Measurements from ENCODE around the gene FCSK. TPM values are rescaled to one million over a fixed set of nuclear protein-coding genes. Genes with fewer than 3 reads are reported as not detected.
A peak's percentile ranks its signal among the peaks of the same experiment; 100 is the strongest.

FCSK gene
- total RNA-seq, 3 donors from 2014 or later = 30.1 to 47.4 (median 33.0) TPM

- no peaks in the 10 kb centered on the region for H3K36me3 ChIP-seq (ENCODE audit: low read depth)
These were observed 8.8 kb downstream of the FCSK start for GRCh38 chr16:70463235-70463634.

GRCh38 chr16:70465999-70466804, 11.8 kb downstream of the FCSK start:
- no peaks in the 10 kb centered on the region for H3K36me3 ChIP-seq (ENCODE audit: low read depth)
- intact Hi-C loops (cut with DNase I, micrococcal nuclease) = loop anchor here in 1 of 2 donors (10.0 kb wide), 1 partner anchor 71 kb away; no protein-coding TSS in a partner anchor
- DNase-seq = no peak
- no peak for ATAC-seq
- H3K4me1 ChIP-seq (ENCODE audit: low read depth) = no peaks in the 10 kb centered on the region
- no peak overlapping the region for H3K4me3 ChIP-seq
- H3K9me3 ChIP-seq = no peaks in the 10 kb centered on the region
- TF ChIP-seq CTCF (IDR thresholded peaks at IDR 0.05) = no peak

More at GRCh38 chr16:70463235-70463634, 8.8 kb downstream of the FCSK start:
- ATAC-seq (no peak), DNase-seq (no peak)
- Histone ChIP-seq H3K4me1 (ENCODE audit: low read depth) (no peaks in the 10 kb centered on the region), H3K9me3 (no peaks in the 10 kb centered on the region), H3K4me3 (no peak overlapping the region)
- no peak for TF ChIP-seq CTCF (IDR thresholded peaks at IDR 0.05)
- intact Hi-C loops (cut with DNase I, micrococcal nuclease) = loop anchor here in 1 of 2 donors (10.0 kb wide), 1 partner anchor 68 kb away; no protein-coding TSS in a partner anchor

- no peaks in the 10 kb centered on the region for H3K36me3 ChIP-seq (ENCODE audit: low read depth)
- intact Hi-C loops (cut with DNase I, micrococcal nuclease) = loop anchor here in 1 of 2 donors (10.0 kb wide), 1 partner anchor 72 kb away; no protein-coding TSS in a partner anchor
These were observed 12.3 kb downstream of the FCSK start for GRCh38 chr16:70466805-70467076.

GRCh38 chr16:70467113-70467512, 12.7 kb downstream of the FCSK start:
- peak in 1 of 3 donors; percentile 19 for DNase-seq

More at GRCh38 chr16:70466805-70467076, 12.3 kb downstream of the FCSK start:
- Histone ChIP-seq H3K4me3 (no peak overlapping the region), H3K9me3 (no peaks in the 10 kb centered on the region), H3K4me1 (ENCODE audit: low read depth) (no peaks in the 10 kb centered on the region)
- no peak for TF ChIP-seq CTCF (IDR thresholded peaks at IDR 0.05)
- no peak for ATAC-seq
- DNase-seq = no peak

GRCh38 chr16:70467608-70468007, 13.2 kb downstream of the FCSK start:
- intact Hi-C loops (cut with DNase I, micrococcal nuclease) = loop anchor here in 1 of 2 donors (10.0 kb wide), 1 partner anchor 73 kb away; no protein-coding TSS in a partner anchor
- Histone ChIP-seq H3K9me3 (no peaks in the 10 kb centered on the region), H3K36me3 (ENCODE audit: low read depth) (no peaks in the 10 kb centered on the region), H3K4me3 (no peak overlapping the region), H3K4me1 (ENCODE audit: low read depth) (no peaks in the 10 kb centered on the region)
- no peak for ATAC-seq
- DNase-seq = no peak
- TF ChIP-seq CTCF (IDR thresholded peaks at IDR 0.05) = no peak

More at GRCh38 chr16:70467113-70467512, 12.7 kb downstream of the FCSK start:
- Histone ChIP-seq H3K36me3 (ENCODE audit: low read depth) (no peaks in the 10 kb centered on the region), H3K4me3 (no peak overlapping the region), H3K4me1 (ENCODE audit: low read depth) (no peaks in the 10 kb centered on the region), H3K9me3 (no peaks in the 10 kb centered on the region)
- intact Hi-C loops (cut with DNase I, micrococcal nuclease) = loop anchor here in 1 of 2 donors (10.0 kb wide), 1 partner anchor 72 kb away; no protein-coding TSS in a partner anchor
- peak; percentile 45 for ATAC-seq
- no peak for TF ChIP-seq CTCF (IDR thresholded peaks at IDR 0.05)
